ENCODE measurements around the gene SRMS. TPM values are rescaled to one million over a fixed set of nuclear protein-coding genes. Genes with fewer than 3 reads are reported as not detected.

SRMS gene, protein sequence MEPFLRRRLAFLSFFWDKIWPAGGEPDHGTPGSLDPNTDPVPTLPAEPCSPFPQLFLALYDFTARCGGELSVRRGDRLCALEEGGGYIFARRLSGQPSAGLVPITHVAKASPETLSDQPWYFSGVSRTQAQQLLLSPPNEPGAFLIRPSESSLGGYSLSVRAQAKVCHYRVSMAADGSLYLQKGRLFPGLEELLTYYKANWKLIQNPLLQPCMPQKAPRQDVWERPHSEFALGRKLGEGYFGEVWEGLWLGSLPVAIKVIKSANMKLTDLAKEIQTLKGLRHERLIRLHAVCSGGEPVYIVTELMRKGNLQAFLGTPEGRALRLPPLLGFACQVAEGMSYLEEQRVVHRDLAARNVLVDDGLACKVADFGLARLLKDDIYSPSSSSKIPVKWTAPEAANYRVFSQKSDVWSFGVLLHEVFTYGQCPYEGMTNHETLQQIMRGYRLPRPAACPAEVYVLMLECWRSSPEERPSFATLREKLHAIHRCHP
- not detected in 2 replicates for total RNA-seq
- long read RNA-seq, result 0 reads

GRCh38 chr20:63547725-63548480, at the start of gene SRMS:
TSS of gene SRMS (minus strand) at chr20:63547749. CDS start at chr20:63547463, 286 bp downstream.
- H3K9me3 Mint-ChIP-seq (ENCODE audit: low read depth), result no peaks in the 10 kb centered on the region
- DNase-seq (ENCODE audit: low spot score, unreplicated experiment), result no peak
- H3K4me1 Mint-ChIP-seq (ENCODE audit: low read depth), result peaks cover 3% of the 10 kb centered on the region

GRCh38 chr20:63596423-63596822, 48.9 kb upstream of the SRMS start:
- no peak for DNase-seq (ENCODE audit: low spot score, unreplicated experiment)
- Mint-ChIP-seq H3K4me1 (ENCODE audit: low read depth) (no peaks in the 10 kb centered on the region), H3K4me3 (ENCODE audit: low read depth) (no peak overlapping the region), H3K36me3 (ENCODE audit: insufficient read depth) (peaks cover 12% of the 10 kb centered on the region), H3K27ac (no peak overlapping the region), H3K9me3 (ENCODE audit: low read depth) (no peaks in the 10 kb centered on the region), H3K27me3 (no peaks in the 10 kb centered on the region)
- TF ChIP-seq CTCF (IDR thresholded peaks at IDR 0.05; ENCODE audit: unreplicated experiment), result no peak

More at GRCh38 chr20:63547725-63548480, at the start of gene SRMS:
- Mint-ChIP-seq H3K27me3 (peaks cover 24% of the 10 kb centered on the region), H3K27ac (no peak within 1 kb of the TSS), H3K36me3 (ENCODE audit: insufficient read depth) (no peaks in the 10 kb centered on the region), H3K4me3 (ENCODE audit: low read depth) (no peak within 1 kb of the TSS)
- TF ChIP-seq CTCF (IDR thresholded peaks at IDR 0.05; ENCODE audit: unreplicated experiment), result no peak

DNA sequence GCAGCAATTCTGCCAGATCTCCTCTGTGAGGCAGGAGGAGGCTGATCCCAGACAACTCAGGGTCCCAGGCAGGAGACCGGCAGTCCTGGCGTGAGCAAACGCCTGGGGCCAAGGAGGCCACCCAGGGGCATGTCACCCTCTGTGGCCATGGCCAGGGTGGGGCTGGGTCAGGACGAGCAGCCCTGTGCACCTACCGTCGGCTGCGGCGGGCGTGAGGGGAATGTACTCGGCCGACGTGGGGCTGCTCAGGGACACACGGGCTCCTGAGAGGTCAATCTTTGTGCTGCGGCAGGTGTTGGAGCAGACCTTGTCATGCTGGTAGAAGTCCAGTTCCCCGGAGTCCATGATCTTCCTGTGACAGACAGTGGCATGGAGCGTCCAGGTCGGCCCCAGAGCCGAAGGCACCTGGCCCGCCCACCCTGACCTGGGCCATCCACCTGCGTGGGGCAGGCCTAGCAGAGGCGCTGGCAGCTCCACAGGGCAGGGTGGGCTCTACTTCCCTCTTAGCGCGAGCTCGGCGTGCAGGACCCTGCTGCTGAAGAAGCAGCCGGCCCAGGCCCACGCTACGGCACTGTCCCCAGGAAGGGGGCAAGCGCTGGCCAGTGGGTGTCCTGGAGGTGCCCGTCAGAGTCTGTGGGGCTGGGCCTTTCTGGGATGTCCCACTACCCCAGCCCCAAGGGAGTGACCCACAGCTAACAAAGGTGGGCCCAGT, 48.0 kb upstream of the SRMS start:
- peaks cover 16% of the 10 kb centered on the region for H3K36me3 Mint-ChIP-seq (ENCODE audit: insufficient read depth)
- no peak overlapping the region for H3K4me3 Mint-ChIP-seq (ENCODE audit: low read depth)
- no peak for DNase-seq (ENCODE audit: low spot score, unreplicated experiment)
- H3K9me3 Mint-ChIP-seq (ENCODE audit: low read depth), result no peaks in the 10 kb centered on the region
- H3K27me3 Mint-ChIP-seq, result no peaks in the 10 kb centered on the region
- H3K27ac Mint-ChIP-seq, result no peak overlapping the region
- H3K4me1 Mint-ChIP-seq (ENCODE audit: low read depth), result no peaks in the 10 kb centered on the region
- no peak for TF ChIP-seq CTCF (IDR thresholded peaks at IDR 0.05; ENCODE audit: unreplicated experiment)

GRCh38 chr20:63594043-63594561, 46.6 kb upstream of the SRMS start:
- DNase-seq (ENCODE audit: low spot score, unreplicated experiment), result no peak
- Mint-ChIP-seq H3K36me3 (ENCODE audit: insufficient read depth) (peaks cover 13% of the 10 kb centered on the region), H3K4me3 (ENCODE audit: low read depth) (no peak overlapping the region), H3K9me3 (ENCODE audit: low read depth) (no peaks in the 10 kb centered on the region), H3K27ac (no peak overlapping the region), H3K27me3 (no peaks in the 10 kb centered on the region), H3K4me1 (ENCODE audit: low read depth) (no peaks in the 10 kb centered on the region)
- no peak for TF ChIP-seq CTCF (IDR thresholded peaks at IDR 0.05; ENCODE audit: unreplicated experiment)

DNA sequence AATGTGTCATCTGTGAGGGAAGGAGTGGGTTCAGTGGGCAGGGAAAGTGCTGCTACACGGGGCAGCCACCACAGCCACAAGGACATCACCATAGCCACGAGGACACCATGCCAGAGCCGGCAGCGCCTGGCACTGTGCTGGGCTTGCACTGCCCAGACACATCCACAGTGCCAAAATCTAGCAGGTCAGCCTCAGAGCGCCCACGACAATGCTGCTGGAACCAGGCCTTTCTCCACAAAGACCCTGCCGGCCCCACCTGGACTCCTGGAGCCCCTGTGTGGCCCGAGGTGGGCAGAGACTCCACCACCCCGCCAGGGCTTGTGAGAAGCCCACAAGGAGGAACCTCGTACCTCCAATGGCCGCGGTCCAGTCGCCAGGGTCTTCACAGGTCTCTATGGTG, 45.1 kb upstream of the SRMS start:
- H3K4me1 Mint-ChIP-seq (ENCODE audit: low read depth), result no peaks in the 10 kb centered on the region
- no peak for TF ChIP-seq CTCF (IDR thresholded peaks at IDR 0.05; ENCODE audit: unreplicated experiment)
- H3K4me3 Mint-ChIP-seq (ENCODE audit: low read depth), result no peak overlapping the region
- no peak for DNase-seq (ENCODE audit: low spot score, unreplicated experiment)
- no peaks in the 10 kb centered on the region for H3K9me3 Mint-ChIP-seq (ENCODE audit: low read depth)
- H3K36me3 Mint-ChIP-seq (ENCODE audit: insufficient read depth), result peaks cover 12% of the 10 kb centered on the region
- H3K27me3 Mint-ChIP-seq, result no peaks in the 10 kb centered on the region
- H3K27ac Mint-ChIP-seq, result no peak overlapping the region
